ENCODE data around the gene SLC25A11. TPM values are rescaled to one million over a fixed set of nuclear protein-coding genes. Genes with fewer than 3 reads are reported as not detected.
A peak's percentile ranks its signal among the peaks of the same experiment; 100 is the strongest.

The SLC25A11 gene
- total and polyA plus RNA-seq, 2 donors (not counting 1 experiment from before 2014, with no cell fraction given): 32.3 to 44.4 TPM

DNA sequence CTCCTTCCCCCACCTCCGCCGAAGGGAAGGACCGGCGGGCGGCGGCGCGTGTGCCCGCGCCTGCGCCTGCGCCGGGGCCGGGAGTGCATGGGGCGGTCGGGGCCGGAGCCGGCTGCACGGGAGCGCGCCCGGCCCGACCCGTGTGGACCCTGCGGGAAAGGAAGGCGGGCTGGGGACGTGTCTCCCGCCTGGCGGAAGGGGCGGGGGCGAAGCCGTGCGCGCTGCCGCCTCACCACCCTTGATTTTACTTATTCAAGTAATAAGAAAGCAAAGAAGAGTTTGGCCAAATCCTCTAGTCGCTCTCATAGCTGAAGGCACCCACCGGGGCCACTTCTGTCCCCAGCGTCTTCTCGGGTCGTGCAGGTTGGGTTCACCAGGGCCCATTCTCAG is 9.1 kb upstream of the SLC25A11 start:
- Histone ChIP-seq H3K9me3 (ENCODE audit: control extremely low read depth in 1 of 3, control insufficient read depth in 2 of 3, insufficient read depth in 1 of 3, low read length in 2 of 3) (no peaks in the 10 kb centered on the region), H3K36me3 (replicated peaks in 1 of 2; ENCODE audit: control extremely low read depth in 1 of 2, control insufficient read depth in 1 of 2, extremely low read depth in 1 of 2, insufficient read depth in 2 of 2, low read length in 1 of 2) (peaks cover 0 to 28% of the 10 kb centered on the region in 2 experiments), H3K27me3 (replicated peaks in 1 of 4; ENCODE audit: control extremely low read depth in 1 of 4, control insufficient read depth in 3 of 4, insufficient read depth in 4 of 4, low read length in 3 of 4) (no peaks in the 10 kb centered on the region), H3K9ac (ENCODE audit: low read length) (peak overlapping the region; percentile 97), H2AFZ (ENCODE audit: insufficient read depth, low read depth, low read length, poor library complexity, severe bottlenecking) (peak overlapping the region; percentile 97), H3K79me2 (ENCODE audit: control insufficient read depth, insufficient read depth, low read length) (peaks cover 45% of the 10 kb centered on the region), H4K20me1 (ENCODE audit: control insufficient read depth, insufficient read depth, low read length, poor library complexity, severe bottlenecking) (peaks cover 42% of the 10 kb centered on the region), H3K4me3 (ENCODE audit: control extremely low read depth in 1 of 5, extremely low read depth in 1 of 5, insufficient read depth in 1 of 5, low read depth in 2 of 5, low read length in 4 of 5) (peak overlapping the region; percentile 59 to 99 (median 96)), H3K27ac (ENCODE audit: low read length in 2 of 2) (peak overlapping the region; percentile 73 to 93), H3K4me2 (replicated peaks; ENCODE audit: low read depth, low read length, poor library complexity, severe bottlenecking) (peak overlapping the region; percentile 98), H3K4me1 (ENCODE audit: control insufficient read depth in 2 of 2, insufficient read depth in 2 of 2, low read length in 2 of 2) (peaks cover 37 to 45% of the 10 kb centered on the region in 2 donors)
- WGBS (ENCODE audit: insufficient coverage): 0% methylated on average over 38 of the region's 40 CpGs
- ATAC-seq (ENCODE audit: low read depth) (peak; percentile 50), DNase-seq (peak; percentile 90)
- Mint-ChIP-seq H3K9me3 (ENCODE audit: insufficient read depth) (no peaks in the 10 kb centered on the region), H3K4me1 (peaks cover 46% of the 10 kb centered on the region), H3K27ac (peak overlapping the region; percentile 99), H3K27me3 (no peaks in the 10 kb centered on the region), H3K4me3 (peak overlapping the region; percentile 98)
- TF ChIP-seq EZH2 (IDR thresholded peaks at IDR 0.05; ENCODE audit: borderline replicate concordance, insufficient read depth, low read depth, low read length, poor library complexity, severe bottlenecking) (no peak), CTCF (IDR thresholded peaks at IDR 0.05) (no peak)
- POLR2A ChIA-PET: interaction anchor here (0.5 to 4.9 kb wide), 11 partner anchors 9 to 985 kb away, joined by 3 to 81 read pairs (median 4); partner anchors contain the start of genes INCA1, KIF1C, RNF167 and SLC25A11
- CTCF ChIA-PET: interaction anchor here (1.1 to 3.0 kb wide), 3 partner anchors 9 to 39 kb away, joined by 3 to 16 read pairs (median 8); partner anchors contain the start of genes RNF167, SLC25A11 and SPAG7
- intact Hi-C loops (cut with micrococcal nuclease): loop anchor here (1.0 to 10.0 kb wide), 11 partner anchors 9 to 987 kb away; partner anchors contain the start of genes ARRB2, ATP2A3, CAMTA2 and INCA1

All from B cell (primary cell).